GM12878 (cell line): ENCODE results near the gene ZNF646. TPM values are rescaled to one million over a fixed set of nuclear protein-coding genes. Genes with fewer than 3 reads are reported as not detected.

Experiments
- ATAC-seq: fragments of 200-7000 bp; cut with Tn5 transposase; 3 replicates; pipeline ENCODE4 v1.9.1; 2020; ENCODE audit warnings: mild to moderate bottlenecking, moderate library complexity
- BruUV-seq: library from RNA; stranded (reverse); fragments of 400-500 nt; replicated peaks from 2 replicates; lab custom pipeline; 2021; lab: Mats Ljungman, UMichigan
- CTCF ChIA-PET: fragments of 300-600 bp; sonication (Branson Sonifier 250); formaldehyde crosslinking; extraction: SDS; loops from one replicate; lab custom pipeline; 2021; ENCODE audit warnings: inconsistent platforms; lab: Yijun Ruan, JAX
- POLR2A ChIA-PET: fragments of 350-600 bp; formaldehyde crosslinking; extraction: SDS; loops from one replicate; lab custom pipeline; 2021; ENCODE audit warnings: inconsistent platforms; lab: Charles Lee
- RAD21 ChIA-PET: fragments of 300-600 bp; sonication (Branson Sonifier 250); formaldehyde crosslinking; loops from one replicate; lab custom pipeline; 2023; ENCODE audit warnings: antibody characterized with exemption; ENCODE audit not compliant: unreplicated experiment; lab: Charles Lee
- SMC1A ChIA-PET: fragments of 300-600 bp; sonication (Branson Sonifier 250); formaldehyde crosslinking; loops from one replicate; lab custom pipeline; 2023; ENCODE audit not compliant: unreplicated experiment, uncharacterized antibody; lab: Charles Lee
- DNase-seq: peaks from one replicate; pipeline ENCODE4 v3.0.0-alpha.2; 2011; ENCODE audit warnings: low read depth, low spot score
- FAIRE-seq: peaks from 3 replicates; lab custom pipeline; 2011; peaks lifted over from hg19 to GRCh38; lab: Jason Lieb, UNC
- H2AFZ ChIP-seq: 2 replicates; pipeline ENCODE4 v1.6.0; 2011; ENCODE audit warnings: low read depth, low read length, control low read depth; ENCODE audit not compliant: control insufficient read depth
- H3K27ac ChIP-seq: 2 replicates; pipeline ENCODE4 v1.5.1; 2011; ENCODE audit warnings: control low read depth; ENCODE audit not compliant: control insufficient read depth, insufficient read depth
- H3K27me3 ChIP-seq, 2 experiments: replicated peaks in 1 of 2; 2 replicates each; pipeline versions ENCODE4 v1.6.0 to v1.6.1; 2011; ENCODE audit warnings: low read length in 1 of 2; ENCODE audit not compliant: control insufficient read depth in 2 of 2, insufficient read depth in 2 of 2
- H3K36me3 ChIP-seq, 2 experiments: 2 replicates each; pipeline ENCODE4 v1.5.1; 2011; ENCODE audit warnings: low read length in 1 of 2; ENCODE audit not compliant: control insufficient read depth in 2 of 2, insufficient read depth in 2 of 2
- H3K4me1 ChIP-seq: 2 replicates; pipeline ENCODE4 v1.6.1; 2011; ENCODE audit warnings: mild to moderate bottlenecking, low read length, moderate library complexity, mixed read lengths; ENCODE audit not compliant: control insufficient read depth, insufficient read depth
- H3K4me2 ChIP-seq: 2 replicates; pipeline ENCODE4 v1.6.0; 2011; ENCODE audit warnings: control low read depth; ENCODE audit not compliant: control insufficient read depth, insufficient read depth
- H3K4me3 ChIP-seq: fragments of 200-600 bp; sonication (generic); 2 replicates; pipeline ENCODE4 v1.5.1; 2016
- H3K79me2 ChIP-seq: 2 replicates; pipeline ENCODE4 v1.6.0; 2011; ENCODE audit warnings: low read length; ENCODE audit not compliant: control insufficient read depth, insufficient read depth
- H3K9ac ChIP-seq: 2 replicates; pipeline ENCODE4 v1.8.0; 2011; ENCODE audit warnings: low read length, control low read depth, mixed read lengths; ENCODE audit not compliant: control insufficient read depth, insufficient read depth
- H3K9me3 ChIP-seq: replicated peaks from 3 replicates; pipeline ENCODE4 v1.5.1; 2011; ENCODE audit warnings: mild to moderate bottlenecking, low read length; ENCODE audit not compliant: control insufficient read depth, insufficient read depth
- H4K20me1 ChIP-seq: 2 replicates; pipeline ENCODE4 v1.6.0; 2011; ENCODE audit not compliant: control insufficient read depth, insufficient read depth
- CBX3 ChIP-seq: fragments of 200-600 bp; sonication (generic); IDR thresholded peaks from 2 replicates; pipeline ENCODE4 v1.6.1; 2016; ENCODE audit warnings: low read depth, borderline replicate concordance
- FOS ChIP-seq: IDR thresholded peaks from 3 replicates; pipeline ENCODE4 v1.6.1; 2011; ENCODE audit warnings: borderline replicate concordance; ENCODE audit not compliant: insufficient read length; ENCODE audit errors: extremely low read depth
- HSF1 ChIP-seq: fragments of 150-350 bp; IDR thresholded peaks from 2 replicates; pipeline ENCODE4 v1.6.1; 2014; ENCODE audit warnings: mild to moderate bottlenecking, low read depth, low read length
- KDM1A ChIP-seq: fragments of 200-600 bp; sonication (generic); IDR thresholded peaks from 2 replicates; pipeline ENCODE4 v1.6.1; 2016; ENCODE audit warnings: borderline replicate concordance
- LARP7 ChIP-seq: fragments of 450-650 bp; IDR thresholded peaks from 2 replicates; pipeline ENCODE4 v1.6.1; 2017; ENCODE audit warnings: mild to moderate bottlenecking
- MEF2B ChIP-seq: fragments of 450-650 bp; IDR thresholded peaks from 2 replicates; pipeline ENCODE4 v1.6.1; 2018; ENCODE audit warnings: mild to moderate bottlenecking, moderate library complexity; ENCODE audit not compliant: partially characterized antibody, poor library complexity, severe bottlenecking
- MXI1 ChIP-seq: fragments of 150-350 bp; IDR thresholded peaks from 2 replicates; pipeline ENCODE4 v1.6.1; 2011; ENCODE audit warnings: low read depth, mild to moderate bottlenecking, inconsistent platforms, low read length, improper control_type of control experiment
- PRDM15 ChIP-seq: fragments of 450-650 bp; formaldehyde crosslinking; IDR thresholded peaks from 2 replicates; pipeline ENCODE4 v1.4.0; 2020; ENCODE audit warnings: mild to moderate bottlenecking, moderate library complexity
- RELB ChIP-seq: fragments of 450-650 bp; IDR thresholded peaks from 2 replicates; pipeline ENCODE4 v1.6.1; 2017; ENCODE audit warnings: low read depth, mild to moderate bottlenecking, moderate library complexity
- SPI1 ChIP-seq: IDR thresholded peaks from 2 replicates; pipeline ENCODE4 v1.6.1; 2011; ENCODE audit warnings: low read depth, mild to moderate bottlenecking, low read length, moderate library complexity, borderline replicate concordance; ENCODE audit not compliant: insufficient read depth
- STAT3 ChIP-seq: IDR thresholded peaks from 2 replicates; pipeline ENCODE4 v1.6.1; 2011; ENCODE audit warnings: low read depth, low read length, improper control_type of control experiment
- TARDBP ChIP-seq: IDR thresholded peaks from 2 replicates; pipeline ENCODE4 v1.6.1; 2016; ENCODE audit warnings: borderline replicate concordance
- ZBTB33 ChIP-seq: fragments of 450-650 bp; IDR thresholded peaks from 2 replicates; pipeline ENCODE4 v1.6.1; 2017; ENCODE audit warnings: mild to moderate bottlenecking
- WGBS: methylation state at CpG from one replicate; pipeline ENCODE4 v1.1.6; 2016; ENCODE audit warnings: low lambda C conversion rate; ENCODE audit not compliant: insufficient replicate concordance, insufficient coverage; ENCODE audit errors: missing lambda C conversion rate; 5-methylcytosine and 5-hydroxymethylcytosine counted together
- in situ Hi-C: fragments of 300-500 bp; cut with MboI; formaldehyde crosslinking; loops from 9 replicates; pipeline ENCODE4 v1.14.3; 2018; ENCODE audit warnings: mixed read lengths
- intact Hi-C: fragments of 100-400 bp; cut with micrococcal nuclease; formaldehyde crosslinking; loops from one replicate; pipeline ENCODE4 v1.14.2; 2022; ENCODE audit not compliant: unreplicated experiment
- polyA plus RNA-seq, 11 experiments: library from polyadenylated mRNA; depleted of rRNA in 4 of 11; unstranded in 6 of 11; stranded (reverse) in 5 of 11; fragments of >200 nt; fragmentation: Nextera tagmentation in 4 of 11; fragmentation: Illumina TruSeq in 1 of 11; extraction: Ambion mirVana in 4 of 11; extraction: Trizol in 1 of 11; gene quantifications; 1 replicate in 1 of 11; 2 replicates in 10 of 11; pipeline versions ENCODE4 v1.2.1 to v1.2.3, GENCODE V29; 2011 to 2016; ENCODE audit warnings: inconsistent platforms in 2 of 11, missing spikeins in 2 of 11, low read depth in 1 of 11
- total RNA-seq, 4 experiments: library from RNA; depleted of rRNA in 3 of 4; stranded (reverse); fragments of >200 nt in 3 of 4; fragmentation: Illumina TruSeq in 1 of 4; extraction: Trizol in 1 of 4; gene quantifications; 2 replicates each; pipeline versions ENCODE4 v1.2.1 to v1.2.3, GENCODE V29; 2013 to 2021

Gene ZNF646
- total and polyA plus RNA-seq, 10 of the 15 experiments (the other 5 are each of a cell fraction or from before 2014, with no cell fraction given) = 0.10 to 21.8 (median 6.4) TPM

GRCh38 chr16:31108794-31109558 lies 34.8 kb downstream of the ZNF646 start (continued):
- TF ChIP-seq ZBTB33 (no peak), MEF2B (no peak), MXI1 (no peak), RELB (no peak), STAT3 (no peak)

GRCh38 chr16:31109622-31110021 lies 35.4 kb downstream of the ZNF646 start:
- in situ Hi-C loops (loop anchor here (10.0 kb wide), 1 partner anchor 765 kb away; the partner anchor contains the start of gene ZNF267), intact Hi-C loops (loop anchor here (5.0 to 10.0 kb wide), 2 partner anchors 33 to 765 kb away; partner anchors contain the start of gene ZNF267)
- ChIA-PET POLR2A (no interaction called here), CTCF (no interaction called here), RAD21 (no interaction called here), SMC1A (no interaction called here)
- TF ChIP-seq SPI1 = no peak
- TF ChIP-seq CBX3 = no peak
- TF ChIP-seq HSF1 = no peak
- no peak for TF ChIP-seq KDM1A
- no peak for TF ChIP-seq FOS
- no peak for TF ChIP-seq PRDM15 (CRISPR knock-in tag)
- no peak for TF ChIP-seq LARP7
- no peak for TF ChIP-seq TARDBP
- DNase-seq (no peak), ATAC-seq (no peak), FAIRE-seq (no peak)
- Histone ChIP-seq H4K20me1 (no peaks in the 10 kb centered on the region), H3K79me2 (peaks cover 13% of the 10 kb centered on the region), H3K4me2 (peak overlapping the region; percentile 77; the same call in 1 of the 2 replicates), H3K9ac (no peak overlapping the region), H3K4me3 (no peak overlapping the region), H2AFZ (no peak overlapping the region), H3K27me3 (no peaks in the 10 kb centered on the region), H3K9me3 (no peaks in the 10 kb centered on the region), H3K27ac (no peak overlapping the region), H3K4me1 (peaks cover 22% of the 10 kb centered on the region), H3K36me3 (peaks cover 0 to 4% of the 10 kb centered on the region in 2 experiments; a peak in 3 of 4 replicates)
- BruUV-seq = no TSS peak
- 86% methylated on average over 12 of the region's 12 CpGs for WGBS
